Hepatic stellate cell (primary cell): ENCODE results near the gene SDHAF1.
"Not testable (repeated sequence)": the region's sequence is repeated elsewhere in the genome, so short reads cannot be mapped to it uniquely, and the experiment has no call there.

Source experiments
- DNase-seq: peaks from one replicate; pipeline ENCODE4 v3.0.0; 2011; ENCODE audit warnings: low spot score

Gene SDHAF1

GRCh38 chr19:36014012-36014924 lies 19.3 kb downstream of the SDHAF1 start, which contains the start of gene ALKBH6:
Gene ALKBH6 (minus strand): TSS chr19:36014213. CDS start chr19:36013397, 816 bp downstream.
- DNase-seq = peak; percentile 99

DNA sequence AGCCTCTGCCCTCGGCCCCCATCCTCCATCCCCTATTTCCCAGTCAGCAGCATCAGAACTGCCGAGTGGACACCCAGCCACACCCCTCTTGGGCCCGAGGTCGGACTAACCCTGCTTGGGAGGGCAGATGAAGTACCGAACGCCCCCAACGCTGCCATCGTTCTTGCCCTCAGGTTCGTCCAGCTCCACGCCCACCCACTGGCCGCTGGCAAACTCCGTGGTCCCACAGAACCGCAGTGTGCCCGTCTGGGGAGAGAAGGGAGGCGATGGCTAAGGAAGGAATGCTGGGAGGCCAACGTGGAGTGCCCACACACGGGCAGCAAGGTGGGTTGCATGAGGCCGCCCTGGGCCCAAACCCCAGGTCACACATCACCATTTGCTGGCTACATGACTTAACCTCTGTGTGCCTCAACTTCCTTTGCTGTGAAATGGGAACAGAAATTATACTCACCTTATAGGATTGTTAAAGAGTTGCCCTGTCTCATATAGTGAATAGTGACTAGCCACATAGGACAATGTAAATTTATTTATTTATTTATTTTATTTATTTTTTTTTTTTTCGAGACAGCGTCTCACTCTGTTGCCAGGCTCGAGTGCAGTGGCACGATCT lies 24.2 kb downstream of the SDHAF1 start:
- DNase-seq = no peak

DNA sequence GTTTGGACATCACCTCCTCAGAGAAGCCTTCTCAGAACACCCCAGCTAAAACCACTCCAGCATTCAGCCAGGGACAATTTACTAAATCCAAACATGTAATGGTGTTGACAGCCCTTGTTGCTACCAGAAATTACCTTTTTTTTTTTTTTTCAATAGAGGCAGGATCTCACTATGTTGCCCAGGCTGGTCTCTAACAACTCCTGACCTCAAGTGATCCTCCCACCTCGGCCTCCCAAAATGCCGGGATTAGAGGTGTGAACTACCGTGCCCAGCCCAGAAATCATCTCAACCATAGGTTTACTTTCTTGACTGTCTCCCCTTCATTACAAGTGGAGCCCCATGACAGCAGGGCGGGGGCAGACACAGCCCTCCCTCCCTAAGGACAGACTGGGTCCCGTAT lies 28.4 kb downstream of the SDHAF1 start:
- DNase-seq = no peak

- DNase-seq = no peak
Measured at GRCh38 chr19:36025541-36025940, 30.6 kb downstream of the SDHAF1 start.

DNA sequence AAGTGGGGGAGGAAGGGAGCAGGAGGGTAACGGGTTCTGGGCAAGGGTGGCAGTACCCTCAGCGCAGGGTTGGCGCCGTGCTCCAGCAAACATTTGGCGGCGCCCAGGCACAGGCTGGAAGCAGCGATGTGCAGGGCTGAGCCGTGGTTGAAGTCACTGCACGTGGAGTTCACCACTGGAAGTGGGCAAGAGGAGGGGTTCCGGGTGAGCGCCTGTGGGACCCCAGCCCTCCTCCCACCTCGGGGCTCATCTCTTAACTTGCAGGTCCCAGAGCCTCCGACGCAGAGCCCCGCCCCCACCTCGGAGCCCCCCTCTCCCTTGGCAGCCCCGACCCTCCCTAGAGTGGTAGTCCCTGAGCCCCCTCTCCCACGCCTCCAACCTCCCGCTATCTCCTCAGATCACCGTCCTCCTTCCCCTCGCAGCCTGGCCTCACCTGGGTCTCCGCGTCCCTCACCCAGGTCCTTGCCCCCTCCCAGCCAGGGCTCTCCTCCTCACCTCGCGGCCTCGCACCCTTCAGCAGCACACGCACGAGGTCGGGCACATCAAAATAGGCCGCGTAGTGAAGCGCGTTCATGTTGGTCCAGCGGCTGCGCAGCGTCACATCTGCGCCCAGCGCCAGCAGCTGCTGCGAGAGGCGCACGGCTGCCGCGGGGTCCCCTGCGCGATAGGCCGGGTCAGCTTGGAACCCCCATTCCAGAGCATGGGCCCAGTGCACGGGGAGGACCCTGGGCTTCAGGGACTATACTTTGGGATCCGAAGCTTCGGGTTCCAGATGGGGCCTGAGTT lies 31.3 kb downstream of the SDHAF1 start:
- no peak for DNase-seq

GRCh38 chr19:36027696-36028095 lies 32.7 kb downstream of the SDHAF1 start:
- no peak for DNase-seq

GRCh38 chr19:36028313-36029041 lies 33.5 kb downstream of the SDHAF1 start:
- DNase-seq = no peak

DNA sequence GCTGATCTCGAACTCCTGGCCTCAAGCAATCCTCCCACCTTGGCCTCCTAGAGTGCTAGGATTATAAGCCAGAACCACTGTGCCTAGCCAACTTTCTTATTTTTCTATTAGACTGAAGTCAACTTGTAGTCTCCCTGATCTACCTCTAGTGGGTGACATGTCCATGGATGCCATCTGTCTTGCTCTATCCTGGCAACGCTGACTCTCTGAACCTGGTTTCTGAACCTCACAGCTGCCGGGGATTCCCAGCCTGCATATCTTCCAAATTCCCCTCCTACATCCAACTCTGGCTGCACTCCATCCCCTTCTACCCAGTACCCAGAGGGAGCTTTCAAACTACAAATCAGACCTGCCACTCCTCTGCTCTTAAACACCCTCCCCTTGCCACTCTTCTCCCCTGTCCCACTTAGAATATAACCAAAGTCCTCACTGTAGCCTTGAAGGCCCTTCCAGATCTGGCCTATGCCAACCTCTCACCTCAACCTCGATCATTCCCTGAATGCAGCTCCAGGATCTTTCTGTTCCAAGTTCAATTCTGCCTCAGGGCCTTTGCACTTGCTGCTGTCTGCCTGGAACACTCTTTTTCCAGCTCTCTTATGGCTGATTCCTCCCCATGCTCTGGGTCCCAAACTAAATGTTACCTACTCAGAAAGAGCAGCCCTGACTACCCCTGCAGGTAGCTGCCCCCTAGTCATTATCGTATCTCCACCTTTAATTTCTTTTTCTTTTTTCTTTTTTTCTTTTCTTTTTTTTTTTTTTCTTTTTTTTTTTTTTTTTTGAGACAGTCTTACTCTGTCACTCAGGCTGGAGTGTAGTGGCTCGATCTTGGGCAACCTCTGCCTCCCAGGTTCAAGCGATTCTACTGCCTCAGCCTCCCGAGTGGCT lies 35.5 kb downstream of the SDHAF1 start:
- DNase-seq = peak; percentile 42

GRCh38 chr19:36031308-36031707 lies 36.3 kb downstream of the SDHAF1 start:
- no peak for DNase-seq

DNA sequence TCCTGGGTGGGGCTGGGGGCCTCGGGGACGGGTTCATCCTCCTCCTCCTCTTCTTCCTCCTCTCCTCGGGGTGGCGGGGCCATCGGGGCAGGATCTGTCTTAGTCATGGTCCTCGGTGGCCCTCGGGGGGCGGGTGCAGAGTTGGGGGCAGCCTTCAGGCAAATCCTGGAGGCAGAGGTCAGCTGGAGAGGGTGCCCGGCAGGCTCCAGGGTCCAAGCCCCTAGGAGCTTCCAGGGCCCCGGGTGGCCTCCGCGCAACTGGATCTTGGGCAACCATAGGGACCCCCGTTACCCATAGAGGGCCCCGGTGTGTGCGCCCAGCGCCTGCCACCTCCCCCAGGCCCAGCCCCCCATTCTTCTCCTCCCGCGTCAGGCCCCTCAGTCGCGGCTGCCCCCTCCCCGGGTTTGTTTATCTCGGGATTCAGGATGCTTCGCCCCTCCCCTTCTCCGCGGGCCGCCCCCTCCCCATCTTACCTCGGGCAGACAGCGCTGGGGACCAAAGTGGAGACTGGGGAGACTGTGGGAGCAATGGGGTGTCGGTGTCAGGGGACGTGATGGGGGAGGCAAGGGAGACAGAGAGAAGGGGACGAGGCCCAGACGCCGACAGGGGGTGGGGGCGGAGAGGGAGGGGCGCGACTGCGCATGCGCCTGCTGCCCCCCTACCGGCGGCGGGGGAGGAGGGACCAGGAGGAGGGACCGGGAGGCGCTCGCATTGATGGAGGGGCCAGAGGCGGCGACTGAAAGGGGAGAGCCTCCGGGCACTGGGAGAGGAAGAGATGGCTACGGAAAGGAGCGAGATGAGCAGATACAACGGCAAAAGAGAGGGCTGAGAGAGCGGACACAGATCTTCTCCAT lies 37.5 kb downstream of the SDHAF1 start, which contains the start of gene CLIP3:
Gene CLIP3 (minus strand): TSS at position 623 of the 854 bp plus-strand sequence. CDS start 516 bp downstream, at position 107.
- DNase-seq = peak; percentile 99

GRCh38 chr19:36040495-36040894 lies 45.5 kb downstream of the SDHAF1 start:
- no peak for DNase-seq

DNA sequence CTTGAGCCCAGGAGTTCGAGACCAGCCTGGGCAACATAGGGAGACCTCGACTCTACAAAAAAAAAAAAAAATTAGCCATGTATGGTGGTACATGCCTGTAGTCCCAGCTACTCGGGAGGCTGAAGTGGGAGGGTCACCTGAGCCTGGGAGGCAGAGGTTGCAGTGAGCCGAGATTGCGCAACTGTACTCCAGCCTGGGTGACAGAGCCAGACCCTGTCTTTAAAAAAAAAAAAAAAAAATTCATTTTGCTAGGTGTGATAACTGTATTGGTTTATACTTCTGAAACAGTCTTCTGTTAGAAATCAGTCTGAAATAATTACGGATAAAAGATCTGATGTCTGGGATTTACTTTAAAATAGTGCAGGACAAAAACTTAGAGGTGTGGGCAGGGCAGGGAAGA lies 46.1 kb downstream of the SDHAF1 start:
- not testable (repeated sequence) for DNase-seq

DNA sequence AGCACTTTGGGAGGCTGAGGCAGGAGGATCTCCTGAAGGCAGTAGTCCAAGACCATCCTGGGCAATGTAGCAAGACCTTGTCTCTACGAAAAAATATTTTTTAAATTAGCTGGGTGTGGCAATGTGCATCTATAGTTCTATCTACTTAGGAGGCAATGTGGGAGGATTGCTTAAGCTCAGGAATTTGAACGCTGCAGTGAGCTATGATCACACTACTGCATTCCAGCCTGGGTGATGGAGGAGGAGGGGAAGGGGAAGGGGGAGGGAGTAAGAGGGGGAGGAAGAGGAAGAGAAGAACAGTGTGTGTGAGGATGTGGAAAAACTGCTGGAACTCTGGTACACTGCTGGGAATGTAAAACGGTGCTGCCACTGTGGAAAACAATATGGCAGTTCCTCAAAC lies 46.8 kb downstream of the SDHAF1 start:
- DNase-seq = peak; percentile 63

DNA sequence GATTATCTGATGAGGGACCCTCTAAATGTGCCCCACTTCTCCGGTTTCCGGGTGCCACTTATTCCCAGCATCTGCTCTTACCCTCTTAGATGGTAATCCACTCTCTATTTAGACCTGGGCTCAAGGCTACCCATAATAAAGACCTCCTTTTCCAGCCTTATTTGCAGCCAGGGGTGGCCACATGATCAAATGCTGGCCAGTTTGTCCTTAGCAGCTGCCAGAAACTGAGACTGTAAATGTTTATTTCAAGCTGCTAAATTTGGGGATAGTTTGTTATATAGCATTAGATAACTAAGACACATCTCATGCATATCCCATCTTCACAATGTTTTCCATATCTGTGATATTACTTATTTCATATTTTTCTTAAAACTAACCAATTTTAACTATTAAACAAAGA lies 49.0 kb downstream of the SDHAF1 start:
- DNase-seq = no peak
